Transverse colon (tissue), 4 donors: ENCODE data around the gene SEMA3A. TPM values are rescaled to one million over a fixed set of nuclear protein-coding genes. Genes with fewer than 3 reads are reported as not detected.

Source experiments
- DNase-seq: peaks from one replicate; pipeline ENCODE4 v3.0.0-alpha.2; 2019
- H3K27ac ChIP-seq, 4 donors: fragments of 200-600 bp; sonication (generic); 2 replicates each; pipeline ENCODE4 v1.5.1; 2016 to 2018; ENCODE audit warnings: inconsistent platforms in 4 of 4
- H3K27me3 ChIP-seq: fragments of 200-600 bp; sonication (generic); 2 replicates; pipeline ENCODE4 v1.5.1; 2017; ENCODE audit warnings: inconsistent platforms
- H3K36me3 ChIP-seq, 4 donors: fragments of 200-600 bp; sonication (generic); 2 replicates each; pipeline ENCODE4 v1.5.1; 2017 to 2019; ENCODE audit warnings: inconsistent platforms in 4 of 4
- H3K4me1 ChIP-seq, 4 donors: fragments of 200-600 bp; sonication (generic); 2 replicates each; pipeline ENCODE4 v1.5.1; 2017 to 2020; ENCODE audit warnings: inconsistent platforms in 4 of 4
- H3K4me3 ChIP-seq, 4 donors: fragments of 200-600 bp; sonication (generic); 1 replicate in 1 of 4; 2 replicates in 3 of 4; pipeline versions ENCODE4 v1.5.1 to v1.6.1; 2017 to 2019; ENCODE audit warnings: inconsistent platforms in 4 of 4
- H3K9me3 ChIP-seq, 2 donors: fragments of 200-600 bp; sonication (generic); 2 replicates each; pipeline ENCODE4 v1.5.1; 2017 to 2019; ENCODE audit warnings: inconsistent platforms in 2 of 2
- EP300 ChIP-seq: sonication (generic); formaldehyde crosslinking; IDR thresholded peaks from one replicate; pipeline ENCODE4 v1.6.1; 2017; ENCODE audit warnings: antibody characterized with exemption, low read depth
- POLR2A ChIP-seq: fragments of 450-650 bp; IDR thresholded peaks from one replicate; pipeline ENCODE4 v1.6.1; 2016; ENCODE audit warnings: antibody characterized with exemption, mild to moderate bottlenecking, moderate library complexity
- POLR2AphosphoS5 ChIP-seq, 3 donors: sonication (generic); formaldehyde crosslinking; IDR thresholded peaks; one replicate each; pipeline ENCODE4 v1.6.1; 2016; ENCODE audit warnings: antibody characterized with exemption in 3 of 3
- WGBS, 2 donors: methylation state at CpG; one replicate each; pipeline ENCODE4 v1.1.5; 2018; ENCODE audit warnings: low coverage in 1 of 2; 5-methylcytosine and 5-hydroxymethylcytosine counted together
- in situ Hi-C, 4 donors: fragments of 200-750 bp; cut with MboI; loops; one replicate each; pipeline versions ENCODE4 v1.15.0 to v1.15.1; 2017; ENCODE audit warnings: low sequenced_read_pairs in 3 of 4, low pct_ligation_motif_present in 1 of 4, low pct_unique_long_range_greater_than_20kb in 1 of 4
- intact Hi-C: fragments of 100-400 bp; cut with DNase I; formaldehyde crosslinking; loops from one replicate; pipeline ENCODE4 v1.15.1; 2023; ENCODE audit warnings: low total_unique reads
- total RNA-seq, 4 donors: library from RNA; depleted of rRNA; stranded (reverse); fragments of >200 nt; gene quantifications; one replicate each; pipeline ENCODE4 v1.1.0, GENCODE V29; 2016
- TF ChIP-seq, protein P1 (sequence below), 5 experiments: fragments of 200-600 bp in 3 of 5; fragments of 450-650 bp in 2 of 5; sonication (generic) in 3 of 5; IDR thresholded peaks; 1 replicate in 2 of 5; 2 replicates in 3 of 5; pipeline ENCODE4 v1.5.1; 2016 to 2017; ENCODE audit warnings: antibody characterized with exemption in 5 of 5, inconsistent platforms in 3 of 5, mild to moderate bottlenecking in 2 of 5, moderate library complexity in 1 of 5

SEMA3A gene
- total RNA-seq, 4 donors from 2014 or later, result 1.00 to 8.3 (median 4.7) TPM

DNA sequence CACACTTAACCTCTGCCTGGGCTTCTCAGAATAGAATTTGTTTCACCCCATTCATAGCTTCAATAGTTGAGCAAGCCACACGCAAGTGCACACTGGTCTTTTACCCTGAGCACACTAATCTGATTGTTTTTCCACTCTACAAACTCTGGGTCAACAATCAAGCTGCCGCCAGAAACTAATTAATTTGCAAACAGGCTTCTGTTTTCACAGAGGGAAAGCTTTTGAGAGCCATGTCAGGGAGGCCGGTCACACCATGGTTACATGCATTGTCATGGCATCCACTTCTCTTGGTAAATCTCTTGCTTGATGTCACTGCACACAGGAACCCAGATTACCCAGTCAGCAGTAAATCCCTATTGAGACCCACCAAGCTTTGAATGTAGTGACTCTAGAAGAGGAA lies 154.2 kb downstream of the SEMA3A start:
- 67 to 82% methylated on average over 3 of the region's 3 CpGs for WGBS, 2 donors
- Histone ChIP-seq H3K27ac (no peak overlapping the region), H3K9me3 (no peaks in the 10 kb centered on the region), H3K36me3 (no peaks in the 10 kb centered on the region), H3K4me1 (peaks cover 0 to 5% (median 2%) of the 10 kb centered on the region in 4 donors), H3K27me3 (no peaks in the 10 kb centered on the region), H3K4me3 (no peak overlapping the region)
- TF ChIP-seq, protein P1, sequence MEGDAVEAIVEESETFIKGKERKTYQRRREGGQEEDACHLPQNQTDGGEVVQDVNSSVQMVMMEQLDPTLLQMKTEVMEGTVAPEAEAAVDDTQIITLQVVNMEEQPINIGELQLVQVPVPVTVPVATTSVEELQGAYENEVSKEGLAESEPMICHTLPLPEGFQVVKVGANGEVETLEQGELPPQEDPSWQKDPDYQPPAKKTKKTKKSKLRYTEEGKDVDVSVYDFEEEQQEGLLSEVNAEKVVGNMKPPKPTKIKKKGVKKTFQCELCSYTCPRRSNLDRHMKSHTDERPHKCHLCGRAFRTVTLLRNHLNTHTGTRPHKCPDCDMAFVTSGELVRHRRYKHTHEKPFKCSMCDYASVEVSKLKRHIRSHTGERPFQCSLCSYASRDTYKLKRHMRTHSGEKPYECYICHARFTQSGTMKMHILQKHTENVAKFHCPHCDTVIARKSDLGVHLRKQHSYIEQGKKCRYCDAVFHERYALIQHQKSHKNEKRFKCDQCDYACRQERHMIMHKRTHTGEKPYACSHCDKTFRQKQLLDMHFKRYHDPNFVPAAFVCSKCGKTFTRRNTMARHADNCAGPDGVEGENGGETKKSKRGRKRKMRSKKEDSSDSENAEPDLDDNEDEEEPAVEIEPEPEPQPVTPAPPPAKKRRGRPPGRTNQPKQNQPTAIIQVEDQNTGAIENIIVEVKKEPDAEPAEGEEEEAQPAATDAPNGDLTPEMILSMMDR (IDR thresholded peaks at IDR 0.05), result no peak
- TF ChIP-seq EP300 (no peak), POLR2A (no peak), POLR2AphosphoS5 (IDR thresholded peaks at IDR 0.05) (no peak)
- in situ Hi-C loops, result no loop called here
- intact Hi-C loops, result no loop called here
- DNase-seq, result no peak

DNA sequence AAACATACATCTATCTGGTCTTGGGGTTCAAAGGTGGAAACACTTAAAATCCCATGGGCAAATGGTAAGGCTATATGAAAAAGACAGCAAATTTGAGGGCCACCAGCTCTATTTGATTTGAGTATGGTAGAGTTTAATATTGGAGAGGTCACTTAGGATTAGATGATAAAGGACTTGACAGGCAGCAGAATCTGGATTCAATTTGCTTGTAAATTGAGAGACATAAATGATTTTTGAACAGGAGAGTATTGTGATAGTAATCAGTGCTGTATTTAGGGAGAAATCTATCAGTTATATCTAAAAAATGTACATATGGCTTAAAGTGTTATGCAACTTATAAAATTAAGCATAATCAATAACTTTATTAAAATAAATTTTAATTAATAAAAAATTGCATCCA lies 155.2 kb downstream of the SEMA3A start:
- intact Hi-C loops, result no loop called here
- H3K36me3 ChIP-seq, result no peaks in the 10 kb centered on the region
- no peaks in the 10 kb centered on the region for H3K27me3 ChIP-seq
- in situ Hi-C loops, result no loop called here
- H3K4me3 ChIP-seq, result no peak overlapping the region
- DNase-seq, result no peak
- no peaks in the 10 kb centered on the region for H3K9me3 ChIP-seq
- H3K27ac ChIP-seq, result no peak overlapping the region
- TF ChIP-seq, protein P1 (IDR thresholded peaks at IDR 0.05), result no peak
- no peak for TF ChIP-seq EP300
- no peak for TF ChIP-seq POLR2AphosphoS5 (IDR thresholded peaks at IDR 0.05)
- no peak for TF ChIP-seq POLR2A
- peaks cover 0 to 5% (median 2%) of the 10 kb centered on the region in 4 donors for H3K4me1 ChIP-seq

DNA sequence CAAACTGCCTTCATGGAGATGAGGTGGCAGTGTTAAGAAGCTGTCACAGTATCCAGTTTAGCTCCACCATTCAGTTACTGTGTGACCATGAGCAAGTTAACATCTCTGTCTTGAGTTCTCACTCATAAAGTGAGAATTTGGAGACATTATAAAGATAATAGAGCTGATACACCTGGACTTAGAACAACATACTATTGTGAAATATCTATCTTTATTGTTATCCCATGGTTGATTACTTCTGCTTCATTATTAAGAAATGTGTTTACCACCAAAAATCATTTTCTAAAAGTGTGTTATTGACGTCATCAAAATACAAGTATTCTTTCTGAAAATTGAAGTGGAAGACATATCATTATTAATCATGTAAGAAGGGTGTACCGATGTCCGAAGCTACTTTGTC lies 166.9 kb downstream of the SEMA3A start:
- peaks cover 0 to 16% (median 7%) of the 10 kb centered on the region in 4 donors for H3K4me1 ChIP-seq
- H3K36me3 ChIP-seq, result no peaks in the 10 kb centered on the region
- 89 to 100% methylated on average over 3 of the region's 3 CpGs for WGBS, 2 donors
- no peak overlapping the region for H3K4me3 ChIP-seq
- intact Hi-C loops, result no loop called here
- H3K27ac ChIP-seq, result no peak overlapping the region
- no peaks in the 10 kb centered on the region for H3K27me3 ChIP-seq
- no peak for TF ChIP-seq POLR2AphosphoS5 (IDR thresholded peaks at IDR 0.05)
- TF ChIP-seq, protein P1 (IDR thresholded peaks at IDR 0.05), result no peak
- TF ChIP-seq EP300, result no peak
- no peak for TF ChIP-seq POLR2A
- in situ Hi-C loops, result no loop called here
- H3K9me3 ChIP-seq, result no peaks in the 10 kb centered on the region
- no peak for DNase-seq

DNA sequence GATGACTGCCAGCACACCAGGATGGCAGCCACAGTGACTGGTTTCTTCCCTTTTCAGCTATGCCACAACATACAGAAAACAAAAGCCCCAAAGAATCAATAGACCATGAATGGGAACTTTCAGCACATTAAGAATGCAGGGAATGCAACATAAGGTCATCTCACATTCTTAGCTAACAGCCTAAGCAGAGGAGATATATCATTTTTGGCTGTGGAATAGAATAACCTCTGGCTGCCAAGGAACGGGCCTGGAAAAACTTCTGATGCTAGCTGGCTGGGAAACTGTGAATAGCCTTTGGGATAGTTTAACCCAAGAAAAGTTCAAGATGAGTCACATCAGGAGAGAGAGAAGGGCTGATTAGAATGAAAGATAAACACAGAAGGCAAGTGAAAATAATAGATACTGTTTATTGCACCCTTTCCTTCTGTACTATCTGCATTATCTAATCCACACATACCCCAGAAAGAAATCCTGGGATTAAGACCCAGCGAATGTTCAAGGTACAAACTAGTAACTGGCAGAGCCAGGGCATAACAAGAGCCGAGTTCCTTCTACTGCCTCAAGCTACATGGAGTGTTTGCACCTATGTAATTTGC lies 169.2 kb downstream of the SEMA3A start:
- no peak overlapping the region for H3K4me3 ChIP-seq
- whole genome bisulfite sequencing, 2 donors, result 45 to 56% methylated on average over 3 of the region's 3 CpGs
- no peaks in the 10 kb centered on the region for H3K36me3 ChIP-seq
- H3K9me3 ChIP-seq, result no peaks in the 10 kb centered on the region
- peak overlapping the region; percentile 8 to 42 (median 23) for H3K27ac ChIP-seq
- no peaks in the 10 kb centered on the region for H3K27me3 ChIP-seq
- DNase-seq, result no peak
- in situ Hi-C loops (no loop called here), intact Hi-C loops (no loop called here)
- H3K4me1 ChIP-seq, result peaks cover 0 to 30% (median 7%) of the 10 kb centered on the region in 4 donors
- TF ChIP-seq POLR2AphosphoS5 (IDR thresholded peaks at IDR 0.05), result peak; percentile 15 to 39 (median 25)
- TF ChIP-seq POLR2A, result no peak
- TF ChIP-seq, protein P1 (IDR thresholded peaks at IDR 0.05), result no peak
- no peak for TF ChIP-seq EP300
